Upper lobe of left lung (tissue), 4 donors: ENCODE measurements around the gene ASB18.

Experiments used
- CTCF ChIP-seq, 6 experiments: fragments of 450-650 bp in 4 of 6; fragments of 200-600 bp in 2 of 6; sonication (generic) in 2 of 6; IDR thresholded peaks; one replicate each; pipeline ENCODE4 v1.5.1; 2016 to 2019; ENCODE audit warnings: antibody characterized with exemption in 6 of 6
- POLR2A ChIP-seq, 4 donors: fragments of 450-650 bp; IDR thresholded peaks; one replicate each; pipeline ENCODE4 v1.5.1; 2016 to 2017; ENCODE audit warnings: antibody characterized with exemption in 4 of 4, mild to moderate bottlenecking in 2 of 4
- POLR2AphosphoS5 ChIP-seq, 2 donors: sonication (generic); formaldehyde crosslinking; IDR thresholded peaks; one replicate each; pipeline ENCODE4 v1.5.1; 2017; ENCODE audit warnings: antibody characterized with exemption in 2 of 2

GRCh38 chr2:236271851-236272250, 7.6 kb upstream of the ASB18 start:
- TF ChIP-seq POLR2AphosphoS5 (IDR thresholded peaks at IDR 0.05) (no peak), POLR2A (IDR thresholded peaks at IDR 0.05) (no peak), CTCF (IDR thresholded peaks at IDR 0.05) (no peak)
